Activated T-helper 9 cell treated with anti-CD3 and anti-CD28 coated beads, Interleukin-2, amount 50 U/mL, for 16 hours (primary cell): Measurements from ENCODE around the gene MTRFR.

Experiments used
- DNase-seq: peaks from one replicate; pipeline ENCODE4 v3.0.0-alpha.2; 2020; ENCODE audit warnings: low read depth

The MTRFR gene

DNA sequence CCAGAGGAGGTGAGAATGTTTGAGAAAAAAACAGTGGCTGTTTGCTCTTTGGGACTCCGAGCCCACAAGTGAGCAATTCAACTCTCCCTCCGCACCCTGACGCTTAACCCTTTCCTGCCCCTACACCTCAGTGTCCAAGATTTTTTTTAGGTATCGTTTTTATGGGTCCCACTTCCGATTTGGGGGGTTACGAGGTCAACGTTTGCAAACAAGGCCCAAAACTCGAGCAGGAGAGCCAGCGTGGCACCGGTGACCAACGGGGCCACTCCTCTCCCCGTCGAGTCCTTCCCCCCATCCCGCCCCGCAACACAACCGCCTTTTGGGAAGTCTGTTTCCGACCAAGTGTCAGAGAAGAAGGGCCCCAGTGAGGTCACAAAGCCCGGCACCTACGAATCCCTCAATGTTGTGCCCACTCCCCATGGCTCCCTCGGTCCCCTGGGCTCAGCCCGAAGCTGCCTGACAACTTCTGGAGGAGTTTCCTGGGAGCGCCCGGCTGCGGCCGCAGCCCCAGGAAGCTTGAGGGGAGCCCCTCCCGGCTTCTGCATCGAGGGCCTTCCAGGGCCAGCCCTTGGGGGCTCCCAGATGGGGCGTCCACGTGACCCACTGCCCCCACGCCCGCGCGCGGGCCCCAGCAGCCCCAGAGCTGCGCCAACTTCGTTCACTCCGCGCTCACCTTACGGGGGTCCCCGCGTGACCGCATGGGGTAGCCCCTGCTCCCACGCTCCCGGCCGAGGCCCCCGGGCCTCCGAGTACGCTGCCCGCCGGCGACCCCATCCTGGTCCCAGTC is 37.2 kb downstream of the MTRFR start:
- no peak for DNase-seq

DNA sequence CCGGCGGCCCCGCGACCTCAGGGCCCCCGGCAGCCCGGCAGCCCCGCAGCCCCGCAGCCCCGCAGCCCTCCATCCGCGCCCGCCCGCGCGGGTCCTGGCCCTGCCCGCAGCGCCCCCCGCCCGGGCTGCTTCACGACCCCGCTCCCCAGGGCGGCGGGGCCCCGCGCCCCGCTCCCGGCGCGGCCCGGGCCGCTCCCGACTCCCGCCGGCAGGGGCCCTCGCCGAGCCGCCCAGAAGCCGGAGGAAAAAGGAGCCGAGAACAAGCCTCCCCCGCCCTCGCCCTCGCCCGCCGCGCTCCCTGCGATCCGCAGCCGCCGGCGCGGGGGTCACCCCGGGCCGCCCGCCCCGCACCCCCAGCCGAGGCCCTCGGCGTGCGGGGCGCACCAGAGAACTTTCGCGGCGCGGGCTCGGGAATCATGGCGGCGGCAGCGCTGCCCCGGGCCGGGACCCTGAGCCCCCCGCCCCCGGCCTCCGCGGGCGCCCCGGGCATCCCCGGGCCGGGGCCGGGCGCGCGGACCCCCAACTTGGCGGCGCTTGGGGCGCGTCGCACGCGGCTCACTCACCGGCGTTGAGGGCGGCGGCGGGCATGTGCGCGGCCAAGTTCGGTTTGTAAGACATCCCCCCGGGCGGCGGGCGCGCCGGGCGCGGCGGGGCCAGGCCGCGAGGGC is 37.9 kb downstream of the MTRFR start:
- DNase-seq = peak; percentile 64

DNA sequence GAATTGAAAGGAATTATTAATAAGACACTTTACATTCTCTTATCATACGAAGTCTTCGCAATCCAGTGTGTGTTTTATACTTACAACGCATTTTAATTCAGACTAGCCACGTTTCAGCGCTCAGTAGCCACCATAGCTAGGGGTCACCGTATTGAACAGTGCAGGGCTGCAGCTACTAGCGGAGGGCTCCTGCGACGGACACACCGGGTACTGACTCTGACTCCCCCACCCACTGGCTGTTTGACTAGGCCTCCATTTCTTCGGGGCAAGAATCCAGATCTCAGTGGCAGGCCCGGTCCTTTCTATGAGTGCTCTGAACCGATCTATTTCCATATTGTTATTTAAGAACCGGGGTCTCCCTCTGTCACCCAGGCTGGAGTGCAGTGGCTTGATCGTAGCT is 39.9 kb downstream of the MTRFR start:
- DNase-seq = no peak

DNA sequence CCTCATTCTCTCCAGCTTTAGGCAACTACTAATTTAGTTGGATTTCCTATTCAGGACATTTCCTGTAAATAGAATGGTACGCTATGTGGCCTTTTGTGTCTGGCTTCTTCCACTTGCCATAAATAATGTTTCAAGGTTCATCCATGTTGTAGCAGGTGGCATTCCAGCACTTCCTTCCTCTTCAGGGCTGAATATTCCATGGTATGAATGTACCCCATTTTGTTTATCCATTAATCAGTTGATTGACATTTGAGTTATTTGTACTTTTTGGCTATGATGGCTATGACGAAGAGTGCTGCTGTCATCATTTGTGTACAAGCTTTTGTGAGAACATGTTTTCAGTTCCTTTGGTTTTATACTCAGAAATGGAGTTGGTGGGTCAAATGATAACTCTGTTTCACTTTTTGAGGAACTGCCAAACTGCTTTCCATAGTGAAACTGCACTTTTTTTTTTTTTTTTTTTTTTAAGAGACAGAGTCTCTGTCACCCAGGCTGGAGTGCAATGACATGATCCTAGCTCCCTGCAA is 44.9 kb downstream of the MTRFR start:
- no peak for DNase-seq

DNA sequence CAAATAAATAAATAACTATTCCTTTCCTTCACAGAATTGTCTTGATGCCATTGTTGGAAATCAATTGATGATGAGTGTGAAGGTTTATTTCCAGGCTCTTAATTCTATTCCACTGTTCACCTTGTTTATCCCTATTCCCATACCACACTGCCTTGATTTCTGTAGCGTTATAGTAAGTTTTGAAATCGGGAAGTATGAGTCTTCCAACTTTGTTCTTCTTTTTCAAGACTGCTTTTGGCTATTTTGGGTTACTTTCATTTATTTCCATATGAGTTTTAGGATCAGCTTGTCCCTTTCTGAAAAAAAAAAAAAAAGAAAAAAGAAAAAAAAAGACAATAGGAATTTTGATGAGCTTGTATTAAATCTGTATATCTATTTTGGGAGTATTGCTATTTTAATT is 47.7 kb downstream of the MTRFR start:
- DNase-seq = no peak

DNA sequence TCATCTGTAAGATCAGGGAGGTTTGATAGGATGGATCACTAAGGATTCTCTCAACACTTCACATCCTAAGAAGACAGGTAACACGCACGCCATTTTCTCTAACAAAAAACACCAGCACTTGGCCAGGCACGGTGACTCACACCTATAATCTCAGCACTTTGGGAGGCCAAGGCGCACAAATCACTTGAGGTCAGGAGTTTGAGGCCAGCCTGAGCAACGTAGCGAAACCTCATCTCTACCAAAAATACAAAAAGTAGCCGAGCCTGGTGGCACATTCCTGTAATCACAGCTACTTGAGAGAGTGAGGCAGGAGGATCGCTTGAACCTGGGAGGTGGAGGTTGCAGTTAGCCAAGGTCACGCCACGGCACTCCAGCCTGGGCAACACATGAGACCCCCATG is 48.9 kb downstream of the MTRFR start:
- no peak for DNase-seq

DNA sequence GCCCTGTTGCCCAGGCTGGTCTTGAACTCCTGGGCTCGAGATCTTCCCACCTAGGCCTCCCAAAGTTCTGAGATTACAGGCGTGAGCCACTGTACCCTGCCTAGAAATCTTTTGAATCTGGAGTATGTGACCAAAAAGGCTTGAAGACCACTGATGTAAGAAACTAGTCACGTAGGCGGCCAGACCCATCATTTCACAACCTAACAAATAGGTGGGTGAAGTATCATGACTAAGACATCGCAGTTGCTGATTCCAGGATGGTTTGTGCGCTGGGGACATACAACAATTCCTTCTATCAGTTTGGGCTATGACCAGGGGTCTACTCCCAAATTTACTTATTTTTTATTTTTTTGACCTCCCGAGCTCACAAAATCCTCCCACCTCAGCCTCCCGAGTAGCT is 50.2 kb downstream of the MTRFR start:
- DNase-seq = no peak

DNA sequence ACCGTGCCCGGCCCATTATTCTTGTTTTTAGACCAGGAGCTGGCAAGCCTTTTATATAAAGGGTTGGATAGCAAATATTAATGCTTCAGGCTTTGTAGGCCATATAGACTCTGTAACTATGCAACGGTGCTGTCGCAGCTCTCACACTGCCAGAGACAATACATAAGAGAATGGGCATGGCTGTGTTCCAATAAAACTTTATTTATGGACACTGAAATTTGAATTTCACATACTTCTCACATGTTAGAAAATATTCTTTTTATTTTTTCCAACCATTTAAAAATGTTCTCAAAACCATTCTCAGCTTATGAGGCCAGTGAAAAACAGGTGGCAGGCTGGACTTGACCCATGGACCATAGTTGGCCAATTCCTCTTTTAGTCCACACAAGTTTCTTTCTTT is 51.4 kb downstream of the MTRFR start:
- no peak for DNase-seq

DNA sequence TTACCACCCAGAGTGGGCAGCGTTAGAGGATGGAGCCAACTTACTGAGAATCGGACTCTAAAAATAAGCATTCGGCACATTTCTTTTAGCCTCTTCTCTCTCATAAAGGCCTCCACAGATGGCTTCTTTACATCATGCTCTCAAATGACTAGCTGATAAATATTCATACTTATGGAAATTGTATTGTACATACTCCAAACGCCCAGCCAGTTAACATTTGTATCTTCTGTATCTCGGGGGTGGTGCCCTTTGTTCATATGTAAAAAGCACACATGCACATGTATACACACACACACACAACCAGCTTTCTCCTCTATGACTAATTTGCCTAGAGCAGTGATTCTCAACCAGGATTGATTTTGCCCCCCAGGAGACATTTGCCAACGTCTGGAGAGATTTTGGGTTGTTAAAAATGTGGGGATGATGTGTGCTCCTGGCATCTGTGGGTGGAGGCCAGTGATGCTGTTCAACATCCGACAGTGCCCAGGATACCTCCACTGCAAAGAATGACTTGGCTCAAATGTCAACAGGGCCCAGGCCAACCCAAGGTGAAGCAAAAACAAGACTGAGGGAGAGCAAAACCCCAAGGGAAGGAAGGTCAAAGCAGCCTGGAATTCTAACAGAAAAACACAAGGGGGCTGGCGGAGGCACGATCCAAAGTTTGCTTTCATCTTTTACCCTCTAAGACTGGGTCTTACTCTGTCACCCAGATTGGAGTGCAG is 53.6 kb downstream of the MTRFR start:
- no peak for DNase-seq

DNA sequence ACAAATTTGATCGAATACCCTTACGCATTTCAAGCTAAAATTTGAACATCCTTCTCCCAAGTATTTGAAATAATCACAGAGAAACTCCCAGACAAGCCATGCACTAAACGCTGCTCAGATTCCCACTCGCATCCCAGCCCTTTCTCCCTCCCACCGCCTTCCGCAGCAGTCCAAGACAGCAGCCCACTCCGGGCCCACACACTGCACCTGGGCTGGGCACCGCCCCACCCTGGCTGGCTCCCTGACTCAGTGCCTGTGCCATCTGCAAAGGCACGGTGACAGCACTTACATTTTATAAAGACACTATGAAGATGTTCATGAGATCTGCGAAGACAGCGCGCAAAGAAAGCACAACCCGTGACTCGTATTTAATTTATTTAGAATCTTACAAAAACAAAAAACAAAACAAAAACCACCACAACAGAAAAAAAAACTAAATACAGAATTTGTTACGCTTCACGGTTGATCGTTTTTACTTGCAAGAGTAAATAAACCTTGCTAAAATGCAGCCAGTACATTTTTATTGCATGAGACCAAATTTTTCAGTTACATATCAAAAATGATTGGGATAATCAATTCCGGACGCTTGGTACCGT is 55.6 kb downstream of the MTRFR start:
- no peak for DNase-seq

DNA sequence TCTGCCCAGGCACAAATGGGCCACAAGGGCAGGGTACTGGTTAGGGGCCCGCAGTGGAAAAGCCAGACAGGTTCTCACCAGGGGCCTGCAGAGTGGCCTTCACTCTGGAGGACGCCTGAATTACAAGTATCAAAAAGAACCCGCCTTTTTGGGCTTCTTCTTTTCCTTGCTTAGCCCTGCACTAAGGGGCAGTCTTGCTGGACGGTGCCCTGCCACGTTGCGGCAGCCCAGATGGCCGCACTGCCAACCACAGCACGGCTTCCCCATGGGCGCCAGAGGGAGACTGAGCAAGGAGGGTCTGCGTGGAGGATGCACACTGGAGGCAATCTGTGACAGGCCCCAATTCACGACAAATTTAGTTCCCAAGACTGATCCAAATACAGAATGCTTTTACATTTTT is 56.7 kb downstream of the MTRFR start:
- DNase-seq = no peak

DNA sequence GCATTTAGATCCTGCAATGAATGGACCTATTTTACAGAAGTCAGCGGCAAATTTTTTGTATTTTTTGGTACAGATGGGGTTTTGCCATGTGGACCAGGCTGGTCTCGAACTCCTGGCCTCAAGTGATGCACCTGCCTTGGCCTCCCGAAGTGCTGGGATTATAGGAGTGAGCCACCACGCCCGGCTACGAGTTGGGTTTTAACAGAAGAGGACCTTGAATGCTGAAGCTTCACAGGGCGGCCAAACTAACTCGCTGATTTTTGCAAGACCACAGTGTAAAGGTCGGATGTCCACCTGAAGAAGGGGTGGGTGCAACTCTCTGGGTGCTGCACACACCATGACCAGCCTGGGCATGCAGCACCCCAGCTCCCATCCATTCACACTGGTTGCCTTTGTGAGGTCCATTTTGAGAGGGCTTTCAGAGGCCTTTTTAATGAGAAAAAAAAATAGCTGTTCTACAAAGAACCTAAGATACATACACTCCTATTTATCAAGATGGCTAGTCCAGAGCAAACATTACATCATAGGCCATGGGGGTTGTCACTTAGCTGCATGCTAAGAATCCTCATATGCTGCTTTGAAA is 60.0 kb downstream of the MTRFR start:
- DNase-seq = no peak

DNA sequence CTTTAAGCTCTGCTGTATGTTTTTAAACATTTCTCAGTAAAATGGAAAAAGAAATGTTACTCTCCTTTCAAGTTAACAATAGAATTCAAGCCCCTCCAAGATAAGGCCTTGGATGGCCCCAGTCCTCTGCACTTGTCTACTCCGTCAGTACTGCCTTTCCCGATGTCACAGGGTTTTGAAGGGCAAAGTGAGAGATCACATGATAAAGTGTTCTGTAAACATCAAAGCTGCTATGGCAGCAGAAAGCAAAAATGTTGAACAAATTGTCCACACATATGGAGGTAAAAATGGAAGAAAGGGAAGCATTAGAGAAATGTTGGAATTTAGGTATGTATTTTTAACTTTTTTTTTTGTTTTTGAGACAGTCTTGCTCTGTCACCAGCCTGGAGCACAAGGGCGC is 71.9 kb downstream of the MTRFR start:
- no peak for DNase-seq

DNA sequence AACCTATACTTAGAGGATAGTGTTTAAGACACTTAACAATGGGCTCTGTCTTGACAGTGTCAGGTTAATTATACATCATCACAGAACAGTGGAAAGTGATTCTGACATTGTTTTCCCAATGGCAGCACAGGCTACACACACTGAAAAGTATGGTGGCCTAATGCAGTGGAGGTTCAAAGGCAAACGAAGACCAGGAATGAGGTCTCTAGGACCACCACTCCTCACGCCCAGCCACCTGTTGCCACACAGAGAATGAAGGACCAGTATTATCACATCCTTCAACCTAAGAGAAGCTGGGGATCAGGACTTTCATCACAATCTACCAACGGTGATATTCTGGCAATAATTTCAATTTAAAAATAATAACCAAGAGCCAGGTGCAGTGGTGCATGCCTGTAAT is 73.0 kb downstream of the MTRFR start:
- DNase-seq = no peak
